Ovary (tissue), 9 donors: ENCODE data around the gene PIGK. TPM values are rescaled to one million over a fixed set of nuclear protein-coding genes. Genes with fewer than 3 reads are reported as not detected.
"Not testable (repeated sequence)": the region's sequence is repeated elsewhere in the genome, so short reads cannot be mapped to it uniquely, and the experiment has no call there.

Source experiments
- DNase-seq, 5 donors: peaks; one replicate each; pipeline ENCODE4 v3.0.0-alpha.2; 2019 to 2020
- H3K27ac ChIP-seq, 2 donors: fragments of 200-600 bp; one replicate each; pipeline versions ENCODE4 v1.5.1 to v1.8.0; 2019 to 2022
- H3K27me3 ChIP-seq: fragments of 200-600 bp; one replicate; pipeline ENCODE4 v1.8.0; 2022
- H3K36me3 ChIP-seq: fragments of 200-600 bp; sonication (generic); one replicate; pipeline ENCODE4 v1.5.1; 2019
- H3K4me1 ChIP-seq: one replicate; pipeline ENCODE4 v1.8.1; 2013; ENCODE audit warnings: mild to moderate bottlenecking, moderate library complexity; ENCODE audit not compliant: insufficient read depth
- H3K4me3 ChIP-seq: fragments of 200-600 bp; sonication (generic); one replicate; pipeline ENCODE4 v1.5.1; 2017
- H3K9me3 ChIP-seq, 2 donors: fragments of 200-600 bp in 1 of 2; sonication (generic) in 1 of 2; one replicate each; pipeline versions ENCODE4 v1.5.1 to v1.8.1; 2013 to 2019; ENCODE audit warnings: mild to moderate bottlenecking in 1 of 2, moderate library complexity in 1 of 2
- CTCF ChIP-seq, 3 donors: fragments of 450-650 bp in 2 of 3; fragments of 200-600 bp in 1 of 3; IDR thresholded peaks; one replicate each; pipeline versions ENCODE4 v1.5.1 to v1.8.0; 2016 to 2022; ENCODE audit warnings: antibody characterized with exemption in 3 of 3, mild to moderate bottlenecking in 1 of 3
- EP300 ChIP-seq: sonication (generic); formaldehyde crosslinking; IDR thresholded peaks from one replicate; pipeline ENCODE4 v1.6.1; 2017; ENCODE audit warnings: antibody characterized with exemption
- POLR2A ChIP-seq: fragments of 450-650 bp; IDR thresholded peaks from one replicate; pipeline ENCODE4 v1.6.1; 2017; ENCODE audit warnings: antibody characterized with exemption, mild to moderate bottlenecking, moderate library complexity
- WGBS, 3 donors: extraction: QIAGEN DNeasy Blood & Tissue Kit in 1 of 3; methylation state at CpG; one replicate each; pipeline versions ENCODE4 v1.1.5 to v1.1.7; 2013 to 2017; 5-methylcytosine and 5-hydroxymethylcytosine counted together
- intact Hi-C, 4 donors: fragments of 100-400 bp; cut with DNase I; formaldehyde crosslinking; loops; one replicate each; pipeline versions ENCODE4 v1.11.0 to v1.15.1; 2022 to 2023
- polyA plus RNA-seq, 2 donors: library from polyadenylated mRNA; stranded (reverse); fragments of 200-250 nt in 1 of 2; fragments of 350-450 nt in 1 of 2; fragmentation: Illumina TruSeq in 1 of 2; extraction: RNeasy Lipid Tissue Mini Kit (QIAGEN cat#74804) in 1 of 2; gene quantifications; one replicate each; pipeline ENCODE4 v1.2.3, GENCODE V29; 2013 to 2014
- total RNA-seq, 7 donors: library from RNA; depleted of rRNA in 2 of 7; stranded (reverse); fragments of >200 nt in 2 of 7; fragmentation: NEBNext Ultra II Directional in 3 of 7; extraction: Animal tissue kit (Norgen Biotek cat#: 25700) in 3 of 7; gene quantifications; one replicate each; pipeline versions ENCODE4 v1.1.0 to v1.2.4, GENCODE V29; 2016 to 2023
- donor health status: DM: no; HTN: no; CAD: no; lungs with moderate emphysema.
- donor health status: DM: no; HTN: no; CAD: no.
- donor health status: Bipolar disorder and iron deficiency.
- donor health status: DM: yes; HTN: yes; CAD: no.
- donor health status: DM: no; HTN: no; CAD: no.
- donor health status: DM: yes; HTN: yes; CAD: no.

The PIGK gene
- total and polyA plus RNA-seq, 9 donors, result 11.1 to 34.7 (median 19.9) TPM

GRCh38 chr1:77170687-77171086 is 48.5 kb downstream of the PIGK start:
- 49 to 67% (median 63%) methylated on average over 2 of the region's 2 CpGs for WGBS, 3 donors
- intact Hi-C loops, result no loop called here

GRCh38 chr1:77168358-77168757 is 50.9 kb downstream of the PIGK start:
- TF ChIP-seq CTCF (IDR thresholded peaks at IDR 0.05) (no peak), EP300 (no peak), POLR2A (no peak)
- H3K4me1 ChIP-seq, result peaks cover 1% of the 10 kb centered on the region
- no peaks in the 10 kb centered on the region for H3K9me3 ChIP-seq
- no peaks in the 10 kb centered on the region for H3K36me3 ChIP-seq
- no peak overlapping the region for H3K4me3 ChIP-seq
- no peaks in the 10 kb centered on the region for H3K27me3 ChIP-seq
- DNase-seq, result no peak
- 96 to 100% (median 97%) methylated on average over 1 of the region's 1 CpG for WGBS, 3 donors
- H3K27ac ChIP-seq, result no peak overlapping the region
- intact Hi-C loops, result no loop called here

More at GRCh38 chr1:77170687-77171086, 48.5 kb downstream of the PIGK start:
- no peaks in the 10 kb centered on the region for H3K9me3 ChIP-seq
- H3K4me1 ChIP-seq, result no peaks in the 10 kb centered on the region
- H3K27me3 ChIP-seq, result no peaks in the 10 kb centered on the region
- no peak for DNase-seq
- no peak for TF ChIP-seq CTCF (IDR thresholded peaks at IDR 0.05)
- no peak for TF ChIP-seq POLR2A
- TF ChIP-seq EP300, result no peak
- H3K4me3 ChIP-seq, result no peak overlapping the region
- H3K36me3 ChIP-seq, result no peaks in the 10 kb centered on the region
- no peak overlapping the region for H3K27ac ChIP-seq

- H3K9me3 ChIP-seq, result peaks cover 0 to 4% of the 10 kb centered on the region in 2 donors
- intact Hi-C loops, result no loop called here
- H3K4me3 ChIP-seq, result no peak overlapping the region
- no peak for DNase-seq
- H3K36me3 ChIP-seq, result no peaks in the 10 kb centered on the region
- no peak overlapping the region for H3K27ac ChIP-seq
- H3K4me1 ChIP-seq, result peaks cover 1% of the 10 kb centered on the region
- no peaks in the 10 kb centered on the region for H3K27me3 ChIP-seq
- 83 to 87% (median 83%) methylated on average over 5 of the region's 5 CpGs for WGBS, 3 donors
- no peak for TF ChIP-seq CTCF (IDR thresholded peaks at IDR 0.05)
- TF ChIP-seq POLR2A, result no peak
- TF ChIP-seq EP300, result no peak
These were observed 54.7 kb downstream of the PIGK start for GRCh38 chr1:77164434-77164944.

- DNase-seq, H3K9me3 ChIP-seq, intact Hi-C loops, H3K4me1 ChIP-seq, H3K27ac ChIP-seq, H3K4me3 ChIP-seq, H3K36me3 ChIP-seq, H3K27me3 ChIP-seq: not testable (repeated sequence)
- 92 to 97% (median 94%) methylated on average over 3 of the region's 3 CpGs for WGBS, 3 donors
These were observed 59.5 kb downstream of the PIGK start for GRCh38 chr1:77159706-77160105.

GRCh38 chr1:77156214-77156613 is 63.0 kb downstream of the PIGK start:
- intact Hi-C loops, result no loop called here
- Histone ChIP-seq H3K27me3 (no peaks in the 10 kb centered on the region), H3K9me3 (peaks cover 0 to 4% of the 10 kb centered on the region in 2 donors), H3K36me3 (no peaks in the 10 kb centered on the region), H3K4me1 (no peaks in the 10 kb centered on the region), H3K4me3 (no peak overlapping the region), H3K27ac (no peak overlapping the region)
- TF ChIP-seq POLR2A, result no peak
- no peak for TF ChIP-seq CTCF (IDR thresholded peaks at IDR 0.05)
- TF ChIP-seq EP300, result no peak
- DNase-seq, result no peak
